HUES48 (cell line): ENCODE data around the gene ANK2.

Experiments
- H3K27ac ChIP-seq: one replicate; pipeline ENCODE4 v1.7.0; 2013; ENCODE audit warnings: low read depth, low read length, inconsistent platforms
- H3K27me3 ChIP-seq: 2 replicates; pipeline ENCODE4 v1.6.1; 2013; ENCODE audit warnings: mild to moderate bottlenecking, low read length; ENCODE audit not compliant: control insufficient read depth, insufficient read depth
- H3K36me3 ChIP-seq: 2 replicates; pipeline ENCODE4 v1.6.1; 2013; ENCODE audit warnings: low read length; ENCODE audit not compliant: control insufficient read depth, insufficient read depth
- H3K4me1 ChIP-seq: 2 replicates; pipeline ENCODE4 v1.6.1; 2013; ENCODE audit warnings: mild to moderate bottlenecking, low read length; ENCODE audit not compliant: control insufficient read depth, insufficient read depth
- H3K4me3 ChIP-seq: 2 replicates; pipeline ENCODE4 v1.5.1; 2013; ENCODE audit warnings: mild to moderate bottlenecking, low read depth, low read length
- H3K9ac ChIP-seq: 2 replicates; pipeline ENCODE4 v1.6.1; 2013; ENCODE audit warnings: mild to moderate bottlenecking, low read depth, low read length, moderate library complexity
- H3K9me3 ChIP-seq: 2 replicates; pipeline ENCODE4 v1.6.1; 2013; ENCODE audit warnings: low read length; ENCODE audit not compliant: control insufficient read depth, insufficient read depth

Gene ANK2

GRCh38 chr4:113365377-113365776 lies 315.9 kb downstream of the ANK2 start:
- peaks cover 71% of the 10 kb centered on the region for H3K36me3 ChIP-seq
- no peaks in the 10 kb centered on the region for H3K4me1 ChIP-seq
- H3K9me3 ChIP-seq, result no peaks in the 10 kb centered on the region
- H3K27me3 ChIP-seq, result no peaks in the 10 kb centered on the region
- H3K27ac ChIP-seq, result no peak overlapping the region
- no peak overlapping the region for H3K9ac ChIP-seq
- H3K4me3 ChIP-seq, result no peak overlapping the region

GRCh38 chr4:113368056-113368455 lies 318.6 kb downstream of the ANK2 start:
- H3K9me3 ChIP-seq, result no peaks in the 10 kb centered on the region
- no peaks in the 10 kb centered on the region for H3K27me3 ChIP-seq
- H3K9ac ChIP-seq, result no peak overlapping the region
- H3K36me3 ChIP-seq, result peaks cover 86% of the 10 kb centered on the region
- no peaks in the 10 kb centered on the region for H3K4me1 ChIP-seq
- H3K27ac ChIP-seq, result no peak overlapping the region
- H3K4me3 ChIP-seq, result no peak overlapping the region

- Histone ChIP-seq H3K9ac (no peak overlapping the region), H3K36me3 (peaks cover 85% of the 10 kb centered on the region), H3K27ac (no peak overlapping the region), H3K9me3 (no peaks in the 10 kb centered on the region), H3K4me3 (no peak overlapping the region), H3K27me3 (no peaks in the 10 kb centered on the region), H3K4me1 (no peaks in the 10 kb centered on the region)
These were observed 321.7 kb downstream of the ANK2 start for GRCh38 chr4:113371111-113371510.

GRCh38 chr4:113375964-113376666 lies 326.7 kb downstream of the ANK2 start:
- H3K27ac ChIP-seq, result no peak overlapping the region
- H3K27me3 ChIP-seq, result no peaks in the 10 kb centered on the region
- peaks cover 69% of the 10 kb centered on the region for H3K36me3 ChIP-seq
- no peak overlapping the region for H3K9ac ChIP-seq
- no peaks in the 10 kb centered on the region for H3K9me3 ChIP-seq
- H3K4me1 ChIP-seq, result no peaks in the 10 kb centered on the region
- H3K4me3 ChIP-seq, result no peak overlapping the region

- no peaks in the 10 kb centered on the region for H3K9me3 ChIP-seq
- H3K4me1 ChIP-seq, result no peaks in the 10 kb centered on the region
- H3K27ac ChIP-seq, result no peak overlapping the region
- no peak overlapping the region for H3K9ac ChIP-seq
- peaks cover 55% of the 10 kb centered on the region for H3K36me3 ChIP-seq
- no peaks in the 10 kb centered on the region for H3K27me3 ChIP-seq
- H3K4me3 ChIP-seq, result no peak overlapping the region
These were observed 329.4 kb downstream of the ANK2 start for GRCh38 chr4:113378836-113379235.

- Histone ChIP-seq H3K27me3 (no peaks in the 10 kb centered on the region), H3K9ac (no peak overlapping the region), H3K9me3 (no peaks in the 10 kb centered on the region), H3K27ac (no peak overlapping the region), H3K4me3 (no peak overlapping the region), H3K4me1 (no peaks in the 10 kb centered on the region), H3K36me3 (peaks cover 26% of the 10 kb centered on the region)
These were observed 333.3 kb downstream of the ANK2 start for GRCh38 chr4:113382704-113383103.

- H3K4me1 ChIP-seq, result no peaks in the 10 kb centered on the region
- no peaks in the 10 kb centered on the region for H3K27me3 ChIP-seq
- H3K9ac ChIP-seq, result no peak overlapping the region
- no peak overlapping the region for H3K27ac ChIP-seq
- no peaks in the 10 kb centered on the region for H3K9me3 ChIP-seq
- H3K36me3 ChIP-seq, result peaks cover 22% of the 10 kb centered on the region
- no peak overlapping the region for H3K4me3 ChIP-seq
These were observed 333.8 kb downstream of the ANK2 start for GRCh38 chr4:113383111-113383785.

- peaks cover 14% of the 10 kb centered on the region for H3K36me3 ChIP-seq
- H3K27me3 ChIP-seq, result no peaks in the 10 kb centered on the region
- no peak overlapping the region for H3K9ac ChIP-seq
- no peaks in the 10 kb centered on the region for H3K4me1 ChIP-seq
- H3K4me3 ChIP-seq, result no peak overlapping the region
- H3K9me3 ChIP-seq, result no peaks in the 10 kb centered on the region
- no peak overlapping the region for H3K27ac ChIP-seq
These were observed 335.1 kb downstream of the ANK2 start for GRCh38 chr4:113384600-113384999.

- Histone ChIP-seq H3K9ac (no peak overlapping the region), H3K27ac (no peak overlapping the region), H3K4me1 (no peaks in the 10 kb centered on the region), H3K4me3 (no peak overlapping the region), H3K27me3 (no peaks in the 10 kb centered on the region), H3K9me3 (no peaks in the 10 kb centered on the region), H3K36me3 (peaks cover 14% of the 10 kb centered on the region)
These were observed 335.9 kb downstream of the ANK2 start for GRCh38 chr4:113385281-113385899.

GRCh38 chr4:113389160-113389559 lies 339.7 kb downstream of the ANK2 start:
- H3K4me3 ChIP-seq, result no peak overlapping the region
- no peak overlapping the region for H3K9ac ChIP-seq
- H3K4me1 ChIP-seq, result peaks cover 8% of the 10 kb centered on the region; the same call in 1 of the 2 replicates
- no peaks in the 10 kb centered on the region for H3K27me3 ChIP-seq
- H3K36me3 ChIP-seq, result no peaks in the 10 kb centered on the region
- H3K27ac ChIP-seq, result no peak overlapping the region
- no peaks in the 10 kb centered on the region for H3K9me3 ChIP-seq

- Histone ChIP-seq H3K9ac (no peak overlapping the region), H3K36me3 (no peaks in the 10 kb centered on the region), H3K27ac (no peak overlapping the region), H3K4me1 (peaks cover 8% of the 10 kb centered on the region; the same call in 1 of the 2 replicates), H3K27me3 (no peaks in the 10 kb centered on the region), H3K4me3 (no peak overlapping the region), H3K9me3 (no peaks in the 10 kb centered on the region)
These were observed 341.4 kb downstream of the ANK2 start for GRCh38 chr4:113390850-113391249.
